Measurements from ENCODE around the gene AGRN. TPM values are rescaled to one million over a fixed set of nuclear protein-coding genes. Genes with fewer than 3 reads are reported as not detected.

Gene AGRN
- total RNA-seq, 3 donors from 2014 or later (not counting 1 experiment from before 2014, with no cell fraction given): 4.1 to 5.0 (median 4.6) TPM

GRCh38 chr1:1080122-1080757 lies 60.3 kb downstream of the AGRN start:
- DNase-seq (no peak), ATAC-seq (peak in 2 of 3 donors; percentile 33 to 55)
- H3K9me3 Mint-ChIP-seq: no peaks in the 10 kb centered on the region
- intact Hi-C loops (cut with micrococcal nuclease): no loop called here
- no peaks in the 10 kb centered on the region for H3K36me3 Mint-ChIP-seq
- H3K27ac Mint-ChIP-seq: no peak overlapping the region
- H3K27me3 ChIP-seq (ENCODE audit: control insufficient read depth, insufficient read depth, low read length): peaks cover 8% of the 10 kb centered on the region
- no peak overlapping the region for H3K27ac ChIP-seq (ENCODE audit: low read length)
- no peaks in the 10 kb centered on the region for H3K27me3 Mint-ChIP-seq (ENCODE audit: low read depth in 2 of 2)
- H3K4me3 ChIP-seq (ENCODE audit: low read length): no peak overlapping the region
- no peak overlapping the region for H3K4me3 Mint-ChIP-seq
- peaks cover 13% of the 10 kb centered on the region for H3K4me1 ChIP-seq (ENCODE audit: control insufficient read depth, insufficient read depth, low read length)
- peaks cover 0 to 4% of the 10 kb centered on the region in 2 donors for H3K4me1 Mint-ChIP-seq
- no peak for TF ChIP-seq CTCF (IDR thresholded peaks at IDR 0.05)
- no peaks in the 10 kb centered on the region for H3K36me3 ChIP-seq (ENCODE audit: control insufficient read depth, insufficient read depth, low read length)
- WGBS (ENCODE audit: insufficient coverage): 6% methylated on average over 16 of the region's 23 CpGs
- no peaks in the 10 kb centered on the region for H3K9me3 ChIP-seq (ENCODE audit: control insufficient read depth, insufficient read depth, low read length)

- H3K4me1 ChIP-seq (ENCODE audit: control insufficient read depth, insufficient read depth, low read length): peaks cover 13% of the 10 kb centered on the region
- H3K9me3 ChIP-seq (ENCODE audit: control insufficient read depth, insufficient read depth, low read length): no peaks in the 10 kb centered on the region
- peaks cover 0 to 4% of the 10 kb centered on the region in 2 donors for H3K4me1 Mint-ChIP-seq
- no peak for DNase-seq
- no peak for TF ChIP-seq CTCF (IDR thresholded peaks at IDR 0.05)
- H3K4me3 Mint-ChIP-seq: no peak overlapping the region
- no peaks in the 10 kb centered on the region for H3K36me3 Mint-ChIP-seq
- H3K9me3 Mint-ChIP-seq: no peaks in the 10 kb centered on the region
- H3K36me3 ChIP-seq (ENCODE audit: control insufficient read depth, insufficient read depth, low read length): no peaks in the 10 kb centered on the region
- intact Hi-C loops (cut with micrococcal nuclease): no loop called here
- 65% methylated on average over 9 of the region's 9 CpGs for WGBS (ENCODE audit: insufficient coverage)
- H3K27me3 Mint-ChIP-seq (ENCODE audit: low read depth in 2 of 2): no peaks in the 10 kb centered on the region
- H3K27me3 ChIP-seq (ENCODE audit: control insufficient read depth, insufficient read depth, low read length): peaks cover 8% of the 10 kb centered on the region
- no peak overlapping the region for H3K27ac Mint-ChIP-seq
- no peak overlapping the region for H3K27ac ChIP-seq (ENCODE audit: low read length)
- no peak overlapping the region for H3K4me3 ChIP-seq (ENCODE audit: low read length)
- ATAC-seq: no peak
Measured at GRCh38 chr1:1080951-1081310, 61.0 kb downstream of the AGRN start.

- Histone ChIP-seq H3K27me3 (ENCODE audit: control insufficient read depth, insufficient read depth, low read length) (peaks cover 8% of the 10 kb centered on the region), H3K27ac (ENCODE audit: low read length) (no peak overlapping the region), H3K4me1 (ENCODE audit: control insufficient read depth, insufficient read depth, low read length) (peaks cover 13% of the 10 kb centered on the region), H3K36me3 (ENCODE audit: control insufficient read depth, insufficient read depth, low read length) (no peaks in the 10 kb centered on the region), H3K9me3 (ENCODE audit: control insufficient read depth, insufficient read depth, low read length) (no peaks in the 10 kb centered on the region), H3K4me3 (ENCODE audit: low read length) (no peak overlapping the region)
- intact Hi-C loops (cut with micrococcal nuclease): no loop called here
- TF ChIP-seq CTCF (IDR thresholded peaks at IDR 0.05): no peak
- WGBS (ENCODE audit: insufficient coverage): 92% methylated on average over 52 of the region's 52 CpGs
- ATAC-seq: no peak
- Mint-ChIP-seq H3K9me3 (no peaks in the 10 kb centered on the region), H3K27ac (no peak overlapping the region), H3K27me3 (ENCODE audit: low read depth in 2 of 2) (no peaks in the 10 kb centered on the region), H3K4me3 (no peak overlapping the region), H3K4me1 (peaks cover 0 to 4% of the 10 kb centered on the region in 2 donors), H3K36me3 (no peaks in the 10 kb centered on the region)
- DNase-seq: peak in 1 of 2 donors; percentile 15
Measured at GRCh38 chr1:1081311-1082238, 61.7 kb downstream of the AGRN start.
